Measurements from ENCODE around the gene CCDC18.

Gene CCDC18

GRCh38 chr1:93317207-93317606, 136.7 kb downstream of the CCDC18 start:
- no peak for DNase-seq

GRCh38 chr1:93317943-93318342, 137.4 kb downstream of the CCDC18 start:
- no peak for DNase-seq

GRCh38 chr1:93321720-93322119, 141.2 kb downstream of the CCDC18 start:
- no peak for DNase-seq

- DNase-seq = no peak
Measured at GRCh38 chr1:93322349-93322748, 141.8 kb downstream of the CCDC18 start.

DNA sequence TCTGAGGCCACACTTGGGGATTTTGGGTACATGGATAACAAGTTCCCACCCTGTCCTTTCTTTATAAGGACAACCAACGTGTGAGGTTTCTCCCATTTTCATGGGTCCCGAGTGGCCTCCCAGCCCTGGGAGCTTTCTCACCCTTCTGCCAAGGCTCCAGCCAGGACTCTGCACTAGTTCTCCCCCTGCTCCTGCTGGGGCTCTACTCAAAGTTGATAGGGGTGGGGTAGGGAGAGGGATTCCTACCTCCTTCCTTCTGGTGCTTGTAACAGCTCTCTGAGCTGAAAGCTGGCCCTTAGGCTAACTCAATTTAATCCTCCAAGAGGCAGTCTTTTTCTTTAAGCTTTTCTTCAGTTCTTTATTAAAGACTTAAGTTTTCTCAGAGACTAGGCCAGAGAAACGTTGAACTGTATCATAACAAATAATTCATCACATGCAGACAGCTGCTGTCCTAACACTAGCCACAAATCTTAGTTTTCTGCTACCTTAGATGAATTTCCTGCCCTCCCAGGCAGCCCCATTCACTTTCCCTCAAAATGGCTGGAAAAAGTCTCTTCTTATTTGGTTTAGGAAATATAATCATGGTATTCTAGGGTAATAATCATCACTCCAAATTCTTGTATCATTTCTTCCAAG, 142.8 kb downstream of the CCDC18 start:
- no peak for DNase-seq

DNA sequence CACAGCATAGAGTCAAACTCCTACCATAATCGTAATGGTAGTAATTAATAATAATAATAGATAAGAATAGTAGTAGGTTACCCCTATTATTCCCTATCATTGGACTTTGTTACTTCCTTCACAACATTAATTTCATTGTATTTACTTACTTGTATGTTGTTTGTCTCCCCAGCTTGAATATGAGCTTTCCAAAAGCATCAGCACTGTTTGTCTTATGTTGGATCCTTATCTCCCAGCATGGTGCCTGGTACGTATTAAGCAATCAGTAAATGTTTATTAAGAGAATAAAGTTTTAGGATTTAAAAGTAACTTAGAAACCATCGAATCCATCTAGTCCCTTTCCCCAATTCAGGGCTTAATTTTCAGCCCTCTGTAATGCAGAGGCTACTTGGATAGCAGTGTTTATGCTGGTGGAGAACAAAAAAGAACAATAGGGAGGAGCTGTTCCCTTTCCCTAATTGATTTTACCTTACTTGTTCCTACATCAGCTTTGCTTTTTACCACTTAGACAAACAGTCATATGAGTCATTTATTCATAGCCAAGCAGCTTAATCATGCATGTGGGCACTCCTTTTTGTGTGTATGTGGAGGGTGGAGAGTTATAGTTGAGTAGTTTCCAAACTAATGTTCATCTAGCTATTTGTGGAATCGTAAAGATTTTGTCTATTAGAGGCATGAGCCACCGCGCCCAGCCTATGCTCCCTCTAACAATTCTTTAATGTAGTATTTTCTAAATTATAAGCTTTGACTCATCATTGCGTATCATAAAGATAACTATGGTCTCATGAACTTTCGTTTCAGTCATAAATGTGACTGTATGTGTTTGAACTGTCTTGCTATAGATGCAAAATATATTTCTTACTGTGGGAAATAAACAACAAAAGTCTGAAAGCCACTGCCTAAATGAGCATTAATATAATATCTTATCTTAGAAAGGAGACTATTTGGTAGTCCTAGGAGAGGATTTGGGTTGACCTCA, 144.3 kb downstream of the CCDC18 start:
- no peak for DNase-seq

All from NCI-H1092 treated with DMSO at 0.1 percent for 48 hours (cell line).